HepG2 (cell line): ENCODE results near the gene TMUB1. TPM values are rescaled to one million over a fixed set of nuclear protein-coding genes. Genes with fewer than 3 reads are reported as not detected.

Experiments used
- ATAD3A ChIP-seq: sonication (generic); formaldehyde crosslinking; IDR thresholded peaks from 2 replicates; pipeline ENCODE4 v1.4.0; 2020; ENCODE audit warnings: missing genetic modification reagents
- BRCA1 ChIP-seq: sonication (generic); formaldehyde crosslinking; IDR thresholded peaks from 2 replicates; pipeline ENCODE4 v1.4.0; 2020; ENCODE audit warnings: missing genetic modification reagents
- DMAP1 ChIP-seq: IDR thresholded peaks from 2 replicates; pipeline ENCODE4 v1.6.1; 2016
- FOXP1 ChIP-seq, 2 experiments: fragments of 450-650 bp in 1 of 2; IDR thresholded peaks; 2 replicates each; pipeline ENCODE4 v1.6.1; 2017 to 2018; ENCODE audit warnings: antibody characterized with exemption in 1 of 2
- HIVEP1 ChIP-seq: sonication (generic); formaldehyde crosslinking; IDR thresholded peaks from 2 replicates; pipeline ENCODE4 v1.4.0; 2020; ENCODE audit warnings: mild to moderate bottlenecking, missing genetic modification reagents
- IKZF1 ChIP-seq: fragments of 450-650 bp; IDR thresholded peaks from 2 replicates; pipeline ENCODE4 v1.7.1; 2016
- KDM3A ChIP-seq: IDR thresholded peaks from 2 replicates; pipeline ENCODE4 v1.6.1; 2018; ENCODE audit warnings: low read depth, missing compliant biosample characterization
- KDM5B ChIP-seq: sonication (generic); formaldehyde crosslinking; IDR thresholded peaks from 2 replicates; pipeline ENCODE4 v1.4.0; 2020; ENCODE audit warnings: missing genetic modification reagents, mild to moderate bottlenecking, borderline replicate concordance
- MLLT10 ChIP-seq: sonication (generic); formaldehyde crosslinking; IDR thresholded peaks from 2 replicates; pipeline ENCODE4 v1.4.0; 2020; ENCODE audit warnings: missing genetic modification reagents
- NFYC ChIP-seq: IDR thresholded peaks from 2 replicates; pipeline ENCODE4 v1.6.1; 2016; ENCODE audit warnings: missing genetic modification reagents, missing compliant biosample characterization
- PTBP1 ChIP-seq: fragments of 200-400 bp; formaldehyde crosslinking; IDR thresholded peaks from 2 replicates; pipeline ENCODE4 v1.6.1; 2018; ENCODE audit warnings: low read length, low read depth; ENCODE audit not compliant: poor library complexity, severe bottlenecking
- RAD21 ChIP-seq: fragments of 450-650 bp; formaldehyde crosslinking; IDR thresholded peaks from 2 replicates; pipeline ENCODE4 v1.5.0; 2020; ENCODE audit warnings: mild to moderate bottlenecking
- RFX1 ChIP-seq: fragments of 450-650 bp; IDR thresholded peaks from 2 replicates; pipeline ENCODE4 v1.6.1; 2017
- SP5 ChIP-seq: IDR thresholded peaks from 2 replicates; pipeline ENCODE4 v1.6.1; 2016; ENCODE audit warnings: low read depth, borderline replicate concordance
- STAG1 ChIP-seq: sonication (generic); formaldehyde crosslinking; IDR thresholded peaks from 2 replicates; pipeline ENCODE4 v1.4.0; 2020; ENCODE audit warnings: missing genetic modification reagents
- ZBTB7A ChIP-seq: sonication (generic); formaldehyde crosslinking; IDR thresholded peaks from 2 replicates; pipeline ENCODE4 v1.8.0; 2022; ENCODE audit warnings: mild to moderate bottlenecking, missing genetic modification reagents
- ZNF138 ChIP-seq: sonication (generic); formaldehyde crosslinking; IDR thresholded peaks from 2 replicates; pipeline ENCODE4 v1.5.0; 2020; ENCODE audit warnings: mild to moderate bottlenecking, low read depth, missing genetic modification reagents
- ZNF207 ChIP-seq: fragments of 450-650 bp; IDR thresholded peaks from 2 replicates; pipeline ENCODE4 v1.6.1; 2016; ENCODE audit warnings: antibody characterized with exemption, borderline replicate concordance
- ZNF530 ChIP-seq: sonication (generic); formaldehyde crosslinking; IDR thresholded peaks from 2 replicates; pipeline ENCODE4 v1.5.0; 2020; ENCODE audit warnings: low read depth, mild to moderate bottlenecking, missing genetic modification reagents
- ZNF577 ChIP-seq: sonication (generic); formaldehyde crosslinking; IDR thresholded peaks from 2 replicates; pipeline ENCODE4 v1.4.0; 2020; ENCODE audit warnings: mild to moderate bottlenecking, low read depth, missing genetic modification reagents, borderline replicate concordance
- ZNF670 ChIP-seq: sonication (generic); formaldehyde crosslinking; IDR thresholded peaks from 2 replicates; pipeline ENCODE4 v1.8.0; 2022; ENCODE audit warnings: mild to moderate bottlenecking, missing genetic modification reagents, borderline replicate concordance
- ZSCAN21 ChIP-seq: sonication (generic); formaldehyde crosslinking; IDR thresholded peaks from 2 replicates; pipeline ENCODE4 v1.8.0; 2022; ENCODE audit warnings: mild to moderate bottlenecking, missing genetic modification reagents, moderate library complexity, borderline replicate concordance
- polyA plus RNA-seq, 8 experiments: library from polyadenylated mRNA; depleted of rRNA in 3 of 8; stranded (reverse) in 7 of 8; unstranded in 1 of 8; fragments of >200 nt; fragmentation: Illumina TruSeq in 4 of 8; extraction: Trizol in 4 of 8; gene quantifications; 2 replicates each; pipeline versions ENCODE4 v1.2.1 to v1.2.3, GENCODE V29; 2011 to 2016; ENCODE audit warnings: low read depth in 4 of 8, missing spikeins in 1 of 8, mixed read lengths in 1 of 8; ENCODE audit not compliant: insufficient read depth in 1 of 8
- total RNA-seq, 5 experiments: library from RNA; depleted of rRNA; stranded (reverse); fragments of >200 nt; fragmentation: Illumina TruSeq; extraction: Trizol; gene quantifications; 2 replicates each; pipeline ENCODE4 v1.2.3, GENCODE V29; 2016; ENCODE audit warnings: low read depth in 1 of 5
- TF ChIP-seq, protein P1 (sequence below): sonication (generic); formaldehyde crosslinking; IDR thresholded peaks from 2 replicates; pipeline ENCODE4 v1.5.0; 2020; ENCODE audit warnings: missing genetic modification reagents
- TF ChIP-seq, protein P2 (sequence below): sonication (generic); formaldehyde crosslinking; IDR thresholded peaks from 2 replicates; pipeline ENCODE4 v1.8.1; 2023; ENCODE audit warnings: missing genetic modification reagents, mild to moderate bottlenecking, borderline replicate concordance
- TF ChIP-seq, protein P3 (sequence below): sonication (generic); formaldehyde crosslinking; conservative IDR thresholded peaks from 2 replicates; pipeline ENCODE4 v1.4.0; 2020; ENCODE audit warnings: missing genetic modification reagents
- TF ChIP-seq, protein P4 (sequence below): sonication (generic); formaldehyde crosslinking; IDR thresholded peaks from 2 replicates; pipeline ENCODE4 v1.4.0; 2020; ENCODE audit warnings: missing genetic modification reagents
- TF ChIP-seq, protein P5 (sequence below): sonication (generic); formaldehyde crosslinking; IDR thresholded peaks from 2 replicates; pipeline ENCODE4 v1.4.0; 2020; ENCODE audit warnings: missing genetic modification reagents

The TMUB1 gene
- total and polyA plus RNA-seq, 2 of the 13 experiments (the other 11 are each of a cell fraction or from before 2014, with no cell fraction given): 44.8 to 51.6 TPM

DNA sequence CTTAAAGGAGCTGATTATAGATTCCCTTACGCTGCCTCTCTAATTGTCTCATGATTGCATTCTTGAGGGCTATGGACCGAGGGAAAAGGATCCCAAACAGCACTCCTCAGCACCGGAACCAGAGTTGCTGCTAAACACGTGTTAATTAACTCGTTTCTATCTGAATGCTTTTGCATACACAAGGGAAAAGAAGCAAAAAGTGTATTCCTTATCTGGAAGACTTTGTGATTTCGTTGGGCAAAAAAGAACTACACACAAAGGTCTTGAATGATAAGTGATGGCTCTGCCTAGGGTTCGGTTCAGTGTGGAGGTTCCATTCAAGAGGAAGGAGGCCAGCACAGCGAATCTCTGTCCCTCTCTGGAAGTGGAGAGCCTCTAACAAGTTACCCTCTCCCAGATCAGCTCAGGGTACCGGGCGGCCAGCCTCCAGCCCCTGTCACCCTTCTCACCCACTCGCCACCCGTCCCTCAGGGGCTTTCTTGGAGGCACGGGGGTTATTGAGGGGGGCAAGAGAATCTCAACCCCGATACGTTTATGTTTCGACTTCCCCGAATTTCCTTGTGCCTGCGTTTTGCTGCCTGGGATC lies 24.4 kb downstream of the TMUB1 start (continued):
- TF ChIP-seq, protein P1, sequence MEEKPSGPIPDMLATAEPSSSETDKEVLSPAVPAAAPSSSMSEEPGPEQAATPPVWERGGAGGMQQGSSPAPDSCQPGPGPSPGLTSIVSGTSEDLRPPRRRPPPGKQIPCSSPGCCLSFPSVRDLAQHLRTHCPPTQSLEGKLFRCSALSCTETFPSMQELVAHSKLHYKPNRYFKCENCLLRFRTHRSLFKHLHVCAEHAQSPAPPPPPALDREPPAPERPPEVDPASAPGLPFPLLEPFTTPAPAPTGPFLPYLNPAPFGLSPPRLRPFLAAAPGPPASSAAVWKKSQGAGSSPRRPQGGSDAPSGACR (CRISPR knock-in tag): 0 out of 2 replicates have a peak, but pooled peaks have one; percentile 7
- TF ChIP-seq NFYC (CRISPR knock-in tag) (no peak), RAD21 (no peak), DMAP1 (no peak), MLLT10 (CRISPR knock-in tag) (no peak), SP5 (CRISPR knock-in tag) (no peak), HIVEP1 (CRISPR knock-in tag) (no peak), ZNF138 (no peak), ZBTB7A (CRISPR knock-in tag) (0 out of 2 replicates have a peak, but pooled peaks have one; percentile 12), KDM3A (CRISPR knock-in tag) (no peak), FOXP1 (IDR thresholded peaks at IDR 0.05) (no peak), FOXP1 (CRISPR knock-in tag; IDR thresholded peaks at IDR 0.05) (no peak), ZNF207 (no peak), ZNF577 (CRISPR knock-in tag) (no peak), ZNF670 (no peak), ZSCAN21 (CRISPR knock-in tag) (0 out of 2 replicates have a peak, but pooled peaks have one; percentile 23), ATAD3A (CRISPR knock-in tag) (no peak), BRCA1 (CRISPR knock-in tag) (no peak), RFX1 (no peak), IKZF1 (no peak), STAG1 (no peak), KDM5B (CRISPR knock-in tag) (no peak), PTBP1 (no peak), ZNF530 (CRISPR knock-in tag) (no peak)
- TF ChIP-seq, protein P2, sequence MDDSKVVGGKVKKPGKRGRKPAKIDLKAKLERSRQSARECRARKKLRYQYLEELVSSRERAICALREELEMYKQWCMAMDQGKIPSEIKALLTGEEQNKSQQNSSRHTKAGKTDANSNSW (CRISPR knock-in tag): no peak
- TF ChIP-seq, protein P3, sequence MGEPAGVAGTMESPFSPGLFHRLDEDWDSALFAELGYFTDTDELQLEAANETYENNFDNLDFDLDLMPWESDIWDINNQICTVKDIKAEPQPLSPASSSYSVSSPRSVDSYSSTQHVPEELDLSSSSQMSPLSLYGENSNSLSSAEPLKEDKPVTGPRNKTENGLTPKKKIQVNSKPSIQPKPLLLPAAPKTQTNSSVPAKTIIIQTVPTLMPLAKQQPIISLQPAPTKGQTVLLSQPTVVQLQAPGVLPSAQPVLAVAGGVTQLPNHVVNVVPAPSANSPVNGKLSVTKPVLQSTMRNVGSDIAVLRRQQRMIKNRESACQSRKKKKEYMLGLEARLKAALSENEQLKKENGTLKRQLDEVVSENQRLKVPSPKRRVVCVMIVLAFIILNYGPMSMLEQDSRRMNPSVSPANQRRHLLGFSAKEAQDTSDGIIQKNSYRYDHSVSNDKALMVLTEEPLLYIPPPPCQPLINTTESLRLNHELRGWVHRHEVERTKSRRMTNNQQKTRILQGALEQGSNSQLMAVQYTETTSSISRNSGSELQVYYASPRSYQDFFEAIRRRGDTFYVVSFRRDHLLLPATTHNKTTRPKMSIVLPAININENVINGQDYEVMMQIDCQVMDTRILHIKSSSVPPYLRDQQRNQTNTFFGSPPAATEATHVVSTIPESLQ (CRISPR knock-in tag): no peak
- TF ChIP-seq, protein P4, sequence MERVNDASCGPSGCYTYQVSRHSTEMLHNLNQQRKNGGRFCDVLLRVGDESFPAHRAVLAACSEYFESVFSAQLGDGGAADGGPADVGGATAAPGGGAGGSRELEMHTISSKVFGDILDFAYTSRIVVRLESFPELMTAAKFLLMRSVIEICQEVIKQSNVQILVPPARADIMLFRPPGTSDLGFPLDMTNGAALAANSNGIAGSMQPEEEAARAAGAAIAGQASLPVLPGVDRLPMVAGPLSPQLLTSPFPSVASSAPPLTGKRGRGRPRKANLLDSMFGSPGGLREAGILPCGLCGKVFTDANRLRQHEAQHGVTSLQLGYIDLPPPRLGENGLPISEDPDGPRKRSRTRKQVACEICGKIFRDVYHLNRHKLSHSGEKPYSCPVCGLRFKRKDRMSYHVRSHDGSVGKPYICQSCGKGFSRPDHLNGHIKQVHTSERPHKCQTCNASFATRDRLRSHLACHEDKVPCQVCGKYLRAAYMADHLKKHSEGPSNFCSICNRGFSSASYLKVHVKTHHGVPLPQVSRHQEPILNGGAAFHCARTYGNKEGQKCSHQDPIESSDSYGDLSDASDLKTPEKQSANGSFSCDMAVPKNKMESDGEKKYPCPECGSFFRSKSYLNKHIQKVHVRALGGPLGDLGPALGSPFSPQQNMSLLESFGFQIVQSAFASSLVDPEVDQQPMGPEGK (CRISPR knock-in tag): no peak
- TF ChIP-seq, protein P5, sequence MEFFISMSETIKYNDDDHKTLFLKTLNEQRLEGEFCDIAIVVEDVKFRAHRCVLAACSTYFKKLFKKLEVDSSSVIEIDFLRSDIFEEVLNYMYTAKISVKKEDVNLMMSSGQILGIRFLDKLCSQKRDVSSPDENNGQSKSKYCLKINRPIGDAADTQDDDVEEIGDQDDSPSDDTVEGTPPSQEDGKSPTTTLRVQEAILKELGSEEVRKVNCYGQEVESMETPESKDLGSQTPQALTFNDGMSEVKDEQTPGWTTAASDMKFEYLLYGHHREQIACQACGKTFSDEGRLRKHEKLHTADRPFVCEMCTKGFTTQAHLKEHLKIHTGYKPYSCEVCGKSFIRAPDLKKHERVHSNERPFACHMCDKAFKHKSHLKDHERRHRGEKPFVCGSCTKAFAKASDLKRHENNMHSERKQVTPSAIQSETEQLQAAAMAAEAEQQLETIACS (CRISPR knock-in tag): no peak
